ENCODE data around the gene SGIP1.

SGIP1 gene

DNA sequence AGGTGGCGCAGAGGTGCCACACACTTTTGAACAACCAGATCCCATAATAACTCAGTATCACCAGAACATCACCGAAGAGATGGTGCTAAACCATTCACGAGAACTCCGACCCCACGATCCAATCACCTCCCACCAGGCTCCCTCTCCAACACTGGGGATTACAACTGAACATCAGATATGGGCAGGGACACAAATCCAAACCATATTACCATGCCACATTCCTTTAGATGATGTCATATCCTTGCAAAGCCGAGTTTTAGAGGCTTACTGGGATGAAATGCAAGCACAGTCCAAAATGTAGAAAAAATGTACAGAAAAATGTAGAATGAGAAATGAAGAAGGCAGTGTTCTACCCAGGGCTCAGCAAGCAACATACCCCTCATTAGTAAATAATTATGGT is 64.7 kb downstream of the SGIP1 start:
- DNase-seq (ENCODE audit: low spot score): no peak
- in situ Hi-C loops (cut with MboI; ENCODE audit: low sequenced_read_pairs, unreplicated experiment): no loop called here
- TF ChIP-seq, protein P1, sequence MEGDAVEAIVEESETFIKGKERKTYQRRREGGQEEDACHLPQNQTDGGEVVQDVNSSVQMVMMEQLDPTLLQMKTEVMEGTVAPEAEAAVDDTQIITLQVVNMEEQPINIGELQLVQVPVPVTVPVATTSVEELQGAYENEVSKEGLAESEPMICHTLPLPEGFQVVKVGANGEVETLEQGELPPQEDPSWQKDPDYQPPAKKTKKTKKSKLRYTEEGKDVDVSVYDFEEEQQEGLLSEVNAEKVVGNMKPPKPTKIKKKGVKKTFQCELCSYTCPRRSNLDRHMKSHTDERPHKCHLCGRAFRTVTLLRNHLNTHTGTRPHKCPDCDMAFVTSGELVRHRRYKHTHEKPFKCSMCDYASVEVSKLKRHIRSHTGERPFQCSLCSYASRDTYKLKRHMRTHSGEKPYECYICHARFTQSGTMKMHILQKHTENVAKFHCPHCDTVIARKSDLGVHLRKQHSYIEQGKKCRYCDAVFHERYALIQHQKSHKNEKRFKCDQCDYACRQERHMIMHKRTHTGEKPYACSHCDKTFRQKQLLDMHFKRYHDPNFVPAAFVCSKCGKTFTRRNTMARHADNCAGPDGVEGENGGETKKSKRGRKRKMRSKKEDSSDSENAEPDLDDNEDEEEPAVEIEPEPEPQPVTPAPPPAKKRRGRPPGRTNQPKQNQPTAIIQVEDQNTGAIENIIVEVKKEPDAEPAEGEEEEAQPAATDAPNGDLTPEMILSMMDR (IDR thresholded peaks at IDR 0.05; ENCODE audit: borderline replicate concordance, control extremely low read depth, extremely low read depth, insufficient read depth, missing control alignments): no peak

DNA sequence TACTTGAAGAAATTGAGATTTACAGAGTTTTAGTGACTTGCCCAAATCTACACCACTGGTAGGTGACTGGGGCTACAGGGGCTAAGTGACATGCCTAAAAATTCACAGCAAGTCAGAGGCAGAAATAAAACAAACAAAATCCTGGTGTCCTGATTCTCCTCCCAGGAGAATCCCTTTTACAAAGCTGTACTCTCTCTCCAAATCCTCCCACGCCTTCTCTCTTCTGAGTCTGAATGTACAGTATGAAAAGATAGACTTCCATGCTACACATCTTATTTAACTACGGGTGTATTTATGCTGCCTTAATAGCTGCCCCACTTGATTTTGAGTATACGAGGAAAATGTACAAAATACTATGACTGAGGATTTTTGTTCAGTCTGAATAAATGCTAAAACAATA is 65.4 kb downstream of the SGIP1 start:
- in situ Hi-C loops (cut with MboI; ENCODE audit: low sequenced_read_pairs, unreplicated experiment): no loop called here
- no peak for DNase-seq (ENCODE audit: low spot score)
- TF ChIP-seq, protein P1 (IDR thresholded peaks at IDR 0.05; ENCODE audit: borderline replicate concordance, control extremely low read depth, extremely low read depth, insufficient read depth, missing control alignments): no peak

DNA sequence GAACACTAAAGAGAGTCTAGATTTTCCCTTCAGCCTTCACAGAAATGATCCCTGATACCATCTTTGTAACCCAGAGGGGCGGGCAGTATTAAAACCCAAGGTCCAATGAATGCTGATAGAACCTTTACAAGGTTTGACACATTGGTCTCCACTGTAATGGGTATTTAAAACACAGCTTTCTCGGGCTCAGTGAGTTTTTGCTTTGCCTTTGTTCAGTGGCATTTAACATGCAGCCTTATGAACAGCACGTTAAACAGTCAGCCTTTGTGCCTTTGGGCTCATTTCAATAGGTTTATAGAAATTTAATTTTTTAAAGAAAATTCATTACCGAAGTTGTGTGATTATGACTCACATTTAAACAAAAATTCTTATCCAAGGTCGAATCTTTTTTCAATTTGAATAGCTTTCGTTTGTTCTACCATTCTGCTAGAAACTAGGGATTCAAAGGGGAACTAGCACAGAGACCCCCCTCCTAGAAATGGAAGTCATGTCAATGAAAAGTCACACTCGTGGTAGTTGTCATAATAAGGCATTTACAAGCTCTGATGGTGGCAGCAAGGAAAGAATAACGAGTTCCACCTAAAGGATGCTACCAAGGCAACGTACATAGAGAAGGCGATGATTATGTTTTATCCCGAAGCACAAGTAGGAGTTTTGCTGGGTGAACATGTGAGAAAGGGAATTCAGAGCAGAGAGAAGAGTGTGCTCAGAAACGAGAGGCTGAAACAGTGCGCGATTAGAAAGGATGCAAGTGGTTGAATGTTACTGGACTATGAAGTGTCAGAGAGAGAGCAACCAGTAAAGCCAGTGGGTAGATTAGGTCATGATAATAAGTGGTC is 66.2 kb downstream of the SGIP1 start:
- in situ Hi-C loops (cut with MboI; ENCODE audit: low sequenced_read_pairs, unreplicated experiment): no loop called here
- DNase-seq (ENCODE audit: low spot score): no peak
- TF ChIP-seq, protein P1 (IDR thresholded peaks at IDR 0.05; ENCODE audit: borderline replicate concordance, control extremely low read depth, extremely low read depth, insufficient read depth, missing control alignments): no peak

DNA sequence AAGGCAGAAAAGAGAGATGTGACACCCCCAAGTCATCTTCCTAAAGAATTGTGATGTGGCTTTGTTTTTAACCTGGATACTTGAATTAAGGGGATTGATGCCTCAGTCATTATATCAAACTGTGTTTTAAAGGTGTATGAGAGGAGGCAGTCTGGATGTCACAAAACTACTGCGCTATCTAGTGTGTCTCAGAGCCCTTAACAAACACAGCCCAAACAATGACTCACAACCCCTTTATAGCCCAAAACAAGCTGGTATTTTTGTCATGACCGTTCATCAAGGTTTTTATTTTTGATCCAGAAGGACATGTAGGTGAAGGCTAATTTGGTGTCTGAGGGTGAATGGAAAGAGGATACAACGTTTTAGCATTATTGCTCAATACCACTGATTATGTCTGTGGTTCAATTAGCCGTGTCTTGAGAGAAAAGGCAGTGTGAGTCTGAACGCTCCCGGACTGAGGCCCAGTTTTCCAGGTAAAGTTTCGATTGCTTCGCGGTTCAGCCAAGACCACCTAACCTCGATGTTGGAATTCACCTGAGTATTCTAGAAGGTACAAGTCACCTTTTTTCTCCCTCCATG is 71.6 kb downstream of the SGIP1 start:
- TF ChIP-seq, protein P1 (IDR thresholded peaks at IDR 0.05; ENCODE audit: borderline replicate concordance, control extremely low read depth, extremely low read depth, insufficient read depth, missing control alignments): no peak
- no peak for DNase-seq (ENCODE audit: low spot score)
- in situ Hi-C loops (cut with MboI; ENCODE audit: low sequenced_read_pairs, unreplicated experiment): no loop called here

DNA sequence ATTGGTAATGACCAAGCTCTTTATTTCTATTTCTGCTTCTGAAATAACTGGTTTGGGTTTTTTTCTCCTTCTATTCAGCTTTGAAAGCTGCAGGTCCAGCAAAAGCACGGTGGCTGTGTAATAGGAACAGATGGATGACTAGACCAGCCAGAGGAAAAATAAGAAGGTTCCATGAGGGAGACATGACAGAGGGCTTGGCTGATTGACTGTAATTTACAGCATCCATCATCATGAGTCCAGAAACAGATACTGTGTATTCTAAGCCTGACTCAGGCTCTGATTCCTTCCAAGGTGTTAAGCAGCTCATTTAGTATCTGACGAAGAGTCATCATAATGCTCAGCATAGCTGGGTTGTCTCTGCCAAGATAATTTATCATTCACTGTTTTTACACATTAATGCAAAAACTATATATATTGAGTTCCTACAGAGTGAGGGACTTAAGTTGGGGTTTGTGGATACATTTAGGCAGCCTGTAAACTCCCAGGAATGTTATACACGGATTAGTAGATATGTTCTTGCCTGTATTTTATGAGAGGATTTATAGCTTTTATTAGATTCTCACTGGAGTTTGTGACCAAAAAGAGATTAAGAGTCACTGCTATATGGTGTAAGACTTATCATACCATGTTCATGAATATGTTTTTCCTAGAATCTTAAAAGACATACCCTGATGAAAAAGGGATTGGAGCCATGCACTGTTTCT is 72.6 kb downstream of the SGIP1 start:
- DNase-seq (ENCODE audit: low spot score): no peak
- TF ChIP-seq, protein P1 (IDR thresholded peaks at IDR 0.05; ENCODE audit: borderline replicate concordance, control extremely low read depth, extremely low read depth, insufficient read depth, missing control alignments): no peak
- in situ Hi-C loops (cut with MboI; ENCODE audit: low sequenced_read_pairs, unreplicated experiment): no loop called here

DNA sequence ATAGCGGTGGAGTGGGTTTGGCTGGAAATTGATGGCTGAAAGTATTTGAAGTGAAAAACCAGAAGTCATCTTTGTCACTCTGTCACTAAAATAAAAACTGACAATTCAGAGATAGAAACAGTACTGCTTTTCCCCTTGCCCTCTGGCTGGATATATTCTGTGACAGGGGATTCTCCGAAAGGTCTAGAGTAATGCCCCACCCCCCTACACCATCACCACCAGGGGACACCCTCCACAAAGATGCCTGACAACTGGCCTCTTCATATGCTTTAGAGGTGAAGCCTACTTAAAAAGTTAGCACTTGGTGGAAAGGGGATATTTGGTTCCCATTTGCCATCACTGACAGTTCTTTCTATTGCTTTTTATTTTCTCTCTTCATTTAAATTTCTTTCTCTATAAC is 73.5 kb downstream of the SGIP1 start:
- DNase-seq (ENCODE audit: low spot score): no peak
- in situ Hi-C loops (cut with MboI; ENCODE audit: low sequenced_read_pairs, unreplicated experiment): no loop called here
- TF ChIP-seq, protein P1 (IDR thresholded peaks at IDR 0.05; ENCODE audit: borderline replicate concordance, control extremely low read depth, extremely low read depth, insufficient read depth, missing control alignments): no peak

All from GM13976 (cell line).